Stomach (tissue), 9 donors: ENCODE results near the gene EXOC3L1. TPM values are rescaled to one million over a fixed set of nuclear protein-coding genes. Genes with fewer than 3 reads are reported as not detected.

Source experiments
- DNase-seq, 2 donors: peaks; one replicate each; pipeline versions ENCODE4 v3.0.0 to v3.0.0-alpha.2; 2013 to 2019
- H3K27ac ChIP-seq, 5 donors: fragments of 200-600 bp in 4 of 5; sonication (generic) in 4 of 5; one replicate each; pipeline ENCODE4 v1.5.1; 2013 to 2019; ENCODE audit warnings: mild to moderate bottlenecking in 1 of 5, moderate library complexity in 1 of 5
- H3K27me3 ChIP-seq, 3 donors: fragments of 200-600 bp; sonication (generic); one replicate each; pipeline ENCODE4 v1.5.1; 2017 to 2019; ENCODE audit warnings: mixed run types in 1 of 3
- H3K36me3 ChIP-seq, 4 donors: fragments of 200-600 bp; sonication (generic); 1 replicate in 3 of 4; 2 replicates in 1 of 4; pipeline ENCODE4 v1.5.1; 2016 to 2019
- H3K4me1 ChIP-seq, 4 donors: fragments of 200-600 bp; sonication (generic); one replicate each; pipeline ENCODE4 v1.5.1; 2016 to 2019
- H3K4me3 ChIP-seq, 4 donors: fragments of 200-600 bp; sonication (generic) in 3 of 4; one replicate each; pipeline ENCODE4 v1.5.1; 2016 to 2019; ENCODE audit warnings: mild to moderate bottlenecking in 1 of 4
- H3K9me3 ChIP-seq, 4 donors: fragments of 200-600 bp; sonication (generic); one replicate each; pipeline ENCODE4 v1.5.1; 2016 to 2019
- EP300 ChIP-seq: sonication (generic); formaldehyde crosslinking; IDR thresholded peaks from one replicate; pipeline ENCODE4 v1.6.1; 2017; ENCODE audit warnings: antibody characterized with exemption
- POLR2A ChIP-seq, 4 donors: fragments of 450-650 bp; IDR thresholded peaks; one replicate each; pipeline ENCODE4 v1.6.1; 2016; ENCODE audit warnings: antibody characterized with exemption in 4 of 4, control low read depth in 2 of 4, mild to moderate bottlenecking in 1 of 4, moderate library complexity in 1 of 4
- POLR2AphosphoS5 ChIP-seq, 3 donors: sonication (generic); formaldehyde crosslinking; IDR thresholded peaks; one replicate each; pipeline ENCODE4 v1.6.1; 2016; ENCODE audit warnings: antibody characterized with exemption in 3 of 3
- WGBS, 5 donors: extraction: QIAGEN DNeasy Blood & Tissue Kit in 3 of 5; methylation state at CpG; one replicate each; pipeline versions ENCODE4 v1.1.5 to v1.1.7; 2013 to 2018; 5-methylcytosine and 5-hydroxymethylcytosine counted together
- intact Hi-C: fragments of 100-400 bp; cut with DNase I; formaldehyde crosslinking; loops from one replicate; pipeline ENCODE4 v1.15.1; 2023; ENCODE audit warnings: low total_unique reads
- polyA plus RNA-seq, 3 donors: library from polyadenylated mRNA; stranded (reverse); fragments of 200-250 nt; gene quantifications; one replicate each; pipeline ENCODE4 v1.2.3, GENCODE V29; 2013
- total RNA-seq, 5 donors: library from RNA; depleted of rRNA; stranded (reverse); fragments of >200 nt; gene quantifications; one replicate each; pipeline versions ENCODE4 v1.1.0 to v1.2.3, GENCODE V29; 2014 to 2016
- TF ChIP-seq, protein P1 (sequence below), 7 experiments: fragments of 450-650 bp in 4 of 7; fragments of 200-600 bp in 3 of 7; sonication (generic) in 3 of 7; IDR thresholded peaks; one replicate each; pipeline ENCODE4 v1.5.1; 2016 to 2019; ENCODE audit warnings: antibody characterized with exemption in 7 of 7, control low read depth in 2 of 7, mild to moderate bottlenecking in 1 of 7
- donor health status: healthy with polysubstance abuse.
- donor health status: Bipolar disorder and iron deficiency.
- donor health status: healthy.

The EXOC3L1 gene
- total and polyA plus RNA-seq, 8 donors, result 1.3 to 25.5 (median 6.8) TPM; not detected in 1

DNA sequence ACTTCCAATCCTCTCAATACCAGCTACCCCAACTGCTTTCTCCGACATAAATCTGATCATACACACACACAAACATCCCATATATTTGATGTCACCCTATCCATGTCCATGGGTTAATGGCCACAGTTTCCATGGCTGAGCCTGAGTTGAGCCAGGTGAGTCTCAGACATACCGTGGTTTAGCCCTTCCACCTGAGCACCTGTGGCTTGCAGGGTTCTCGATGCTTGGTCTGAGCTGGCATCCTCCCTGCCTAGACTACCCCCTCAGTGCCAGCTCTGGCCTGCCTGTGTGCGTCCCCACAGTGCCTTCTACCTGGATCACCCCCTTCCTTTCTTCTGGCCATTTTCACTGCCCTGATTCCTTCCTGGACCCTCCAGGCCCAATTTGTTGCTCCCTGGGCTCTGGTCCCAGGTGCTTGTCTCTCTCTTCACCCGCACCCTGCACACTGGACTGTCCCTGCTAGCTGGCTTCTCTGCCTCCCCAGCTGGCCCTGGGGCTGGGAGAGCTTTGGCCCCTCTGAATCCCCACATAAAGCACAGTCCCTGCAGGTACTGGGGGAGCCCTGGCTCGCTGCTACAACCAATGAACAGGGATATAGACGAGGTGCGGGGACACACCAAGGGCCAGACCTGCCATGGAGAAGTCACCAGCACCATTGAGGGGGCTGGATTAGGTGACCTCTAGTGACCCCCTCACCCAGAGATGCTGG, 16.3 kb upstream of the EXOC3L1 start:
- DNase-seq, result no peak
- WGBS, 5 donors, result 86 to 95% (median 92%) methylated on average over 7 to 8 of the region's 8 CpGs
- Histone ChIP-seq H3K4me1 (peaks cover 0 to 4% (median 0%) of the 10 kb centered on the region in 4 donors), H3K36me3 (peaks cover 28 to 53% (median 36%) of the 10 kb centered on the region in 4 donors), H3K27ac (no peak overlapping the region), H3K27me3 (no peaks in the 10 kb centered on the region), H3K9me3 (no peaks in the 10 kb centered on the region), H3K4me3 (no peak overlapping the region)
- intact Hi-C loops, result no loop called here
- TF ChIP-seq, protein P1, sequence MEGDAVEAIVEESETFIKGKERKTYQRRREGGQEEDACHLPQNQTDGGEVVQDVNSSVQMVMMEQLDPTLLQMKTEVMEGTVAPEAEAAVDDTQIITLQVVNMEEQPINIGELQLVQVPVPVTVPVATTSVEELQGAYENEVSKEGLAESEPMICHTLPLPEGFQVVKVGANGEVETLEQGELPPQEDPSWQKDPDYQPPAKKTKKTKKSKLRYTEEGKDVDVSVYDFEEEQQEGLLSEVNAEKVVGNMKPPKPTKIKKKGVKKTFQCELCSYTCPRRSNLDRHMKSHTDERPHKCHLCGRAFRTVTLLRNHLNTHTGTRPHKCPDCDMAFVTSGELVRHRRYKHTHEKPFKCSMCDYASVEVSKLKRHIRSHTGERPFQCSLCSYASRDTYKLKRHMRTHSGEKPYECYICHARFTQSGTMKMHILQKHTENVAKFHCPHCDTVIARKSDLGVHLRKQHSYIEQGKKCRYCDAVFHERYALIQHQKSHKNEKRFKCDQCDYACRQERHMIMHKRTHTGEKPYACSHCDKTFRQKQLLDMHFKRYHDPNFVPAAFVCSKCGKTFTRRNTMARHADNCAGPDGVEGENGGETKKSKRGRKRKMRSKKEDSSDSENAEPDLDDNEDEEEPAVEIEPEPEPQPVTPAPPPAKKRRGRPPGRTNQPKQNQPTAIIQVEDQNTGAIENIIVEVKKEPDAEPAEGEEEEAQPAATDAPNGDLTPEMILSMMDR (IDR thresholded peaks at IDR 0.05), result no peak
- no peak for TF ChIP-seq POLR2AphosphoS5 (IDR thresholded peaks at IDR 0.05)
- no peak for TF ChIP-seq EP300
- TF ChIP-seq POLR2A (IDR thresholded peaks at IDR 0.05), result no peak

DNA sequence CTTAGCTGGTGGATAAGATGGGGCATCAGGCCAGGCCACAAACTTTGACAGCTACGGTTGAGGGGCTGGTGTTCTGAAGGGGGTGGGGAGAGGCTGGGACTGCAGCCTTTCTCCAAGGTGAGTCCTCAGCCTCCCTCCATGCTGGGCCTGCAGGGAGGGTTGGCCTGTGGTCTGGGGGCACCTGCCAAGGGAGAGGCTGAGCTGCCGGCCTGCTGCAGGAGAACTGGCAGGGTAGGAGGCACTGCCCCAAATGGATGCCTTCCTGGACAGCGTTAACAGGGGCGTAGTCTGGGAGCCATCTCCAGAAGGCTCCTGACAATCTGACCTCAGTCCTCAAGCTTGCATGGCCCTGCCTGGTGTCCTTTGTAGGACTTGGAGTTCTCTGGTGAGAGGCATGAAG, 14.1 kb upstream of the EXOC3L1 start:
- peaks cover 7 to 19% (median 15%) of the 10 kb centered on the region in 4 donors for H3K4me1 ChIP-seq
- 78 to 100% (median 82%) methylated on average over 2 to 4 of the region's 4 CpGs for WGBS, 5 donors
- no peaks in the 10 kb centered on the region for H3K27me3 ChIP-seq
- H3K36me3 ChIP-seq, result peaks cover 29 to 67% (median 45%) of the 10 kb centered on the region in 4 donors
- TF ChIP-seq, protein P1 (IDR thresholded peaks at IDR 0.05), result no peak
- no peak for TF ChIP-seq EP300
- TF ChIP-seq POLR2A (IDR thresholded peaks at IDR 0.05), result no peak
- no peak overlapping the region for H3K4me3 ChIP-seq
- H3K27ac ChIP-seq, result no peak overlapping the region
- intact Hi-C loops, result no loop called here
- H3K9me3 ChIP-seq, result no peaks in the 10 kb centered on the region
- no peak for DNase-seq

DNA sequence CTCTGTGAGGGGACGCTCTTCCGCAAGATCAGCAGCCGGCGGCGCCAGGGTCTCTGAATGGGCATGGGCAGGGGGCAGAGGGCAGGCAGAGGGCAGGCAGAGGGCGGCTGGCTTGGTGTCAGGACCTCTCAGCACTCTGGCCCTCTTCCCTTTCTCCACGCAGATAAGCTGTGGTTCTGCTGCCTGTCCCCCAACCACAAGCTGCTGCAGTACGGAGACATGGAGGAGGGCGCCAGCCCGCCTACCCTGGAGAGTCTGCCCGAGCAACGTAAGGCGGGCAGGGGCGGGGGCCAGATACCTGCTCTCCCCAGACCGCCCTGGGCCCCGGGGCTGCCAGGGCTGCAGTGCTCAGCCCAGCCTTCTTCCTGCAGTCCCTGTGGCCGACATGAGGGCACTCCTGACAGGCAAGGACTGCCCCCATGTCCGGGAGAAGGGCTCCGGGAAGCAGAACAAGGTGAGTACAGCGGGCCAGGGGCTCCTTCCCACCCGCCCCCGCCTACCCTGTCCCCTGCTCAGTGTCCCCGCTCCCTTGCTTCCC, 13.1 kb upstream of the EXOC3L1 start:
- Histone ChIP-seq H3K9me3 (no peaks in the 10 kb centered on the region), H3K27ac (no peak overlapping the region), H3K27me3 (no peaks in the 10 kb centered on the region), H3K36me3 (peaks cover 31 to 77% (median 51%) of the 10 kb centered on the region in 4 donors), H3K4me3 (no peak overlapping the region), H3K4me1 (peaks cover 12 to 30% (median 26%) of the 10 kb centered on the region in 4 donors)
- no peak for TF ChIP-seq POLR2A (IDR thresholded peaks at IDR 0.05)
- no peak for TF ChIP-seq EP300
- TF ChIP-seq, protein P1 (IDR thresholded peaks at IDR 0.05), result no peak
- no peak for TF ChIP-seq POLR2AphosphoS5 (IDR thresholded peaks at IDR 0.05)
- no peak for DNase-seq
- 91 to 93% (median 92%) methylated on average over 3 to 23 of the region's 23 CpGs for WGBS, 5 donors
- intact Hi-C loops, result no loop called here

DNA sequence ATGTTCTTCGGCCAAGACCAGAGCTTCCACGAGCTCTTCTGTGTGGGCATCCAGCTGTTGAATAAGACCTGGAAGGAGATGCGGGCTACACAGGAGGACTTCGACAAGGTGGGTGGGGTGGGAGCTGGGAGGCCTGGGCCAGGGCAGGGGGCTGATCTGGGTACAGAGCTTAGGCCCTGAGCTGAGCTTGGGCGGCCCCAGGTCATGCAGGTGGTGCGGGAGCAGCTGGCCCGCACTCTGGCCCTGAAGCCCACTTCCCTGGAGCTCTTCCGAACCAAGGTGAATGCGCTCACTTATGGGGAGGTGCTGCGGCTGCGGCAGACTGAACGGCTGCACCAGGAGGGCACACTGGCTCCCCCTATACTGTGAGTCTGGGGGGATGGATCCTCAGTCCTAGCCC, 12.5 kb upstream of the EXOC3L1 start:
- 95 to 96% (median 95%) methylated on average over 8 to 12 of the region's 12 CpGs for WGBS, 5 donors
- peaks cover 37 to 83% (median 57%) of the 10 kb centered on the region in 4 donors for H3K36me3 ChIP-seq
- H3K27me3 ChIP-seq, result no peaks in the 10 kb centered on the region
- no peaks in the 10 kb centered on the region for H3K9me3 ChIP-seq
- no peak for DNase-seq
- TF ChIP-seq POLR2A (IDR thresholded peaks at IDR 0.05), result no peak
- no peak for TF ChIP-seq POLR2AphosphoS5 (IDR thresholded peaks at IDR 0.05)
- TF ChIP-seq, protein P1 (IDR thresholded peaks at IDR 0.05), result no peak
- TF ChIP-seq EP300, result no peak
- intact Hi-C loops, result no loop called here
- peaks cover 15 to 33% (median 32%) of the 10 kb centered on the region in 4 donors for H3K4me1 ChIP-seq
- no peak overlapping the region for H3K27ac ChIP-seq
- H3K4me3 ChIP-seq, result no peak overlapping the region
